C4-2B (cell line): ENCODE measurements around the gene GPR82.

Experiments
- CTCF ChIP-seq: fragments of 450-650 bp; conservative IDR thresholded peaks from 2 replicates; pipeline ENCODE4 v1.5.1; 2017; ENCODE audit warnings: mild to moderate bottlenecking
- ZFX ChIP-seq: fragments of 450-650 bp; IDR thresholded peaks from 2 replicates; pipeline ENCODE4 v1.6.1; 2017

- TF ChIP-seq CTCF (no peak), ZFX (no peak)
These were observed 39.8 kb upstream of the GPR82 start for GRCh38 chrX:41684138-41684537.
